ENCODE results near the gene TP53I13.

DNA sequence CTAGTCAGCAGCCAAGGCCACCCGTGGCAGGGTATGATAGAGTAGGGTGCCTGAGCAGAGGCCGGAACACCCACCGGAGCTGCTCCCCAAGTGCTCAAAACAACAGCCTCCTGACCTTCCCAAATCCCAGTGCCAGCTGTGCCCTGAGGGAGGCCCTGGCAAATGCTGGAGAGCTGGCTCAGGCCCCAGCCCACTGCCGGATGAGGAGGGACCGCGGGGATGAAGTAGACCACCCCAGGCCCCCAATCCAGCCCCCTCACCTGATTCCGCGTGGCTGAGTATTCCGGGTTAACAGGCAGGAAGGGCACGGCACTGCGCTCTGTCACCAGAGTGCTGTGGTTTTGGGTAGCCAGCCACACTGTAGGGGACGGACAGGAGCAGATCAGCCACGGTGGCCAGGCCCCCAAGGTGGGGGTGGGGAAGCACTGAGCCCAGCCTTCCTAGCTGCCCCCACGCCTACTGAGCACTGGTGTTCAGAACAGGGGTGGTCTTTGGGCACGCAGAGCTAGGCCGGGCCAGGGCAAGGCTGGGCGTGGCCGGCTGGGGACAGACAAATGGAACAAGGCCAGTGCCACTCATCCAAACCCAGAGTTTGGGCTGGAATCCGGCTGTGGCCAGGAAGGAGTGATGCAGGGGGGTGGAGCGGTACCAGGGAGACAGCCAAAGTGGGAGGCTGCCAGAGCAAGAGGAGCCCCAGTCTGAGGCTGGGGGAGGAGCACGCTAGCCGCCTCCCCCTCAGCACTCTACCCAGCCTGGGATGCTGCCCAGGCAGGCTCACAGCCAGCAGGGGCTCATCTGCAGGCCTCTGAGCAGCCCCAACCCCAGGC is 9.1 kb downstream of the TP53I13 start:
- TF ChIP-seq, protein P1, sequence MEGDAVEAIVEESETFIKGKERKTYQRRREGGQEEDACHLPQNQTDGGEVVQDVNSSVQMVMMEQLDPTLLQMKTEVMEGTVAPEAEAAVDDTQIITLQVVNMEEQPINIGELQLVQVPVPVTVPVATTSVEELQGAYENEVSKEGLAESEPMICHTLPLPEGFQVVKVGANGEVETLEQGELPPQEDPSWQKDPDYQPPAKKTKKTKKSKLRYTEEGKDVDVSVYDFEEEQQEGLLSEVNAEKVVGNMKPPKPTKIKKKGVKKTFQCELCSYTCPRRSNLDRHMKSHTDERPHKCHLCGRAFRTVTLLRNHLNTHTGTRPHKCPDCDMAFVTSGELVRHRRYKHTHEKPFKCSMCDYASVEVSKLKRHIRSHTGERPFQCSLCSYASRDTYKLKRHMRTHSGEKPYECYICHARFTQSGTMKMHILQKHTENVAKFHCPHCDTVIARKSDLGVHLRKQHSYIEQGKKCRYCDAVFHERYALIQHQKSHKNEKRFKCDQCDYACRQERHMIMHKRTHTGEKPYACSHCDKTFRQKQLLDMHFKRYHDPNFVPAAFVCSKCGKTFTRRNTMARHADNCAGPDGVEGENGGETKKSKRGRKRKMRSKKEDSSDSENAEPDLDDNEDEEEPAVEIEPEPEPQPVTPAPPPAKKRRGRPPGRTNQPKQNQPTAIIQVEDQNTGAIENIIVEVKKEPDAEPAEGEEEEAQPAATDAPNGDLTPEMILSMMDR (conservative IDR thresholded peaks at IDR 0.05; ENCODE audit: low read depth, low read length) = no peak
- TF ChIP-seq MAFK (IDR thresholded peaks at IDR 0.05; ENCODE audit: low read depth, low read length) (no peak), MAZ (IDR thresholded peaks at IDR 0.05; ENCODE audit: borderline replicate concordance, low read depth, low read length) (no peak), SMC3 (IDR thresholded peaks at IDR 0.05; ENCODE audit: low read depth, low read length) (no peak), RAD21 (IDR thresholded peaks at IDR 0.05; ENCODE audit: low read length) (no peak), POLR2A (IDR thresholded peaks at IDR 0.05; ENCODE audit: low read depth, low read length) (no peak), RFX5 (IDR thresholded peaks at IDR 0.05; ENCODE audit: low read depth, low read length) (no peak)
- TF ChIP-seq, protein P2, sequence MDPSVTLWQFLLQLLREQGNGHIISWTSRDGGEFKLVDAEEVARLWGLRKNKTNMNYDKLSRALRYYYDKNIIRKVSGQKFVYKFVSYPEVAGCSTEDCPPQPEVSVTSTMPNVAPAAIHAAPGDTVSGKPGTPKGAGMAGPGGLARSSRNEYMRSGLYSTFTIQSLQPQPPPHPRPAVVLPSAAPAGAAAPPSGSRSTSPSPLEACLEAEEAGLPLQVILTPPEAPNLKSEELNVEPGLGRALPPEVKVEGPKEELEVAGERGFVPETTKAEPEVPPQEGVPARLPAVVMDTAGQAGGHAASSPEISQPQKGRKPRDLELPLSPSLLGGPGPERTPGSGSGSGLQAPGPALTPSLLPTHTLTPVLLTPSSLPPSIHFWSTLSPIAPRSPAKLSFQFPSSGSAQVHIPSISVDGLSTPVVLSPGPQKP (IDR thresholded peaks at IDR 0.05; ENCODE audit: borderline replicate concordance, low read depth, low read length) = no peak
- TF ChIP-seq, protein P3, sequence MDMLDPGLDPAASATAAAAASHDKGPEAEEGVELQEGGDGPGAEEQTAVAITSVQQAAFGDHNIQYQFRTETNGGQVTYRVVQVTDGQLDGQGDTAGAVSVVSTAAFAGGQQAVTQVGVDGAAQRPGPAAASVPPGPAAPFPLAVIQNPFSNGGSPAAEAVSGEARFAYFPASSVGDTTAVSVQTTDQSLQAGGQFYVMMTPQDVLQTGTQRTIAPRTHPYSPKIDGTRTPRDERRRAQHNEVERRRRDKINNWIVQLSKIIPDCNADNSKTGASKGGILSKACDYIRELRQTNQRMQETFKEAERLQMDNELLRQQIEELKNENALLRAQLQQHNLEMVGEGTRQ (IDR thresholded peaks at IDR 0.05; ENCODE audit: low read depth, low read length) = no peak

All from IMR-90 (cell line).